SK-N-SH treated with all-trans-retinoic acid at 6 μM for 48 hours (cell line): Measurements from ENCODE around the gene GMEB2.

Experiments used
- BACH2 ChIP-seq: fragments of 250-450 bp; sonication (Bioruptor Pico); IDR thresholded peaks from 2 replicates; pipeline ENCODE4 v1.9.0; 2021; ENCODE audit warnings: mild to moderate bottlenecking, borderline replicate concordance
- ZFP30 ChIP-seq: fragments of 450-650 bp; formaldehyde crosslinking; IDR thresholded peaks from 2 replicates; pipeline ENCODE4 v1.5.0; 2022; ENCODE audit warnings: mild to moderate bottlenecking, moderate library complexity
- TF ChIP-seq, protein P1 (sequence below): fragments of 250-450 bp; sonication (Bioruptor Pico); IDR thresholded peaks from 2 replicates; pipeline ENCODE4 v1.8.0; 2020; ENCODE audit warnings: mild to moderate bottlenecking, moderate library complexity, borderline replicate concordance
- TF ChIP-seq, protein P2 (sequence below): fragments of 250-450 bp; sonication (Bioruptor Pico); IDR thresholded peaks from 2 replicates; pipeline ENCODE4 v1.5.0; 2020; ENCODE audit warnings: mild to moderate bottlenecking, moderate library complexity

DNA sequence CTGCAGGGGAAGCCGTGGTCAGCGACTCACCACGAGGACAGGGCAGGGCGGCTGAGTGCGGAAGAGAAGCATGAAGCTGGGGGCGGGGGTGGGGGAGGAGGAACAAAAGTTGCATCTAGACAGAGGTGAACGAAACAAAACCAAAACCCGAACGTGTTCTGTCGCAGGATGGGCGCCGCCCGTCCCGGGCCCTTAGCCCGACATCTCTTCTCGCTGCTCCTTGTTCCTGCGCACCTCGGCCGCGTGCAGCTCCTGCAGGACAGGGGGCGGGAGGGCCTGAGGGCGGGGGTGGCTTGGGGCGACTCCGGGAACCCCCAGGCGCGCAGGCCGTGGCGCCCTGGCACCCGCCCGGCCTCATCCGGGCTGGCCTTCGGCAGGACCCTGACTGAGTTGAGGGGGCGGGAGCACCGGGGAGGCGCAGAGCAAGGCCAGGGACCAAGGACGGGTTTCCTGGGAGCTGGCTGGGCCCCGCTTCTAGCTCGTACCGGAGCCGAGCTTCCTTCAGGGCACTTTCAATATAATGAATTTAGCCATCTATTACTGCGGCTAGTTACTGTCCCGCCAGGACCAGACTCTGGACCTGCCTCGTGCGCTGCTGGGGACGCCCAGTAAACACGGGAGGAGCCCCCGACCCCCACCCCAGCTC is 14.4 kb upstream of the GMEB2 start:
- TF ChIP-seq ZFP30 (CRISPR knock-in tag) (no peak), BACH2 (CRISPR knock-in tag) (no peak)
- TF ChIP-seq, protein P1, sequence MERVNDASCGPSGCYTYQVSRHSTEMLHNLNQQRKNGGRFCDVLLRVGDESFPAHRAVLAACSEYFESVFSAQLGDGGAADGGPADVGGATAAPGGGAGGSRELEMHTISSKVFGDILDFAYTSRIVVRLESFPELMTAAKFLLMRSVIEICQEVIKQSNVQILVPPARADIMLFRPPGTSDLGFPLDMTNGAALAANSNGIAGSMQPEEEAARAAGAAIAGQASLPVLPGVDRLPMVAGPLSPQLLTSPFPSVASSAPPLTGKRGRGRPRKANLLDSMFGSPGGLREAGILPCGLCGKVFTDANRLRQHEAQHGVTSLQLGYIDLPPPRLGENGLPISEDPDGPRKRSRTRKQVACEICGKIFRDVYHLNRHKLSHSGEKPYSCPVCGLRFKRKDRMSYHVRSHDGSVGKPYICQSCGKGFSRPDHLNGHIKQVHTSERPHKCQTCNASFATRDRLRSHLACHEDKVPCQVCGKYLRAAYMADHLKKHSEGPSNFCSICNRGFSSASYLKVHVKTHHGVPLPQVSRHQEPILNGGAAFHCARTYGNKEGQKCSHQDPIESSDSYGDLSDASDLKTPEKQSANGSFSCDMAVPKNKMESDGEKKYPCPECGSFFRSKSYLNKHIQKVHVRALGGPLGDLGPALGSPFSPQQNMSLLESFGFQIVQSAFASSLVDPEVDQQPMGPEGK = no peak
- TF ChIP-seq, protein P2, sequence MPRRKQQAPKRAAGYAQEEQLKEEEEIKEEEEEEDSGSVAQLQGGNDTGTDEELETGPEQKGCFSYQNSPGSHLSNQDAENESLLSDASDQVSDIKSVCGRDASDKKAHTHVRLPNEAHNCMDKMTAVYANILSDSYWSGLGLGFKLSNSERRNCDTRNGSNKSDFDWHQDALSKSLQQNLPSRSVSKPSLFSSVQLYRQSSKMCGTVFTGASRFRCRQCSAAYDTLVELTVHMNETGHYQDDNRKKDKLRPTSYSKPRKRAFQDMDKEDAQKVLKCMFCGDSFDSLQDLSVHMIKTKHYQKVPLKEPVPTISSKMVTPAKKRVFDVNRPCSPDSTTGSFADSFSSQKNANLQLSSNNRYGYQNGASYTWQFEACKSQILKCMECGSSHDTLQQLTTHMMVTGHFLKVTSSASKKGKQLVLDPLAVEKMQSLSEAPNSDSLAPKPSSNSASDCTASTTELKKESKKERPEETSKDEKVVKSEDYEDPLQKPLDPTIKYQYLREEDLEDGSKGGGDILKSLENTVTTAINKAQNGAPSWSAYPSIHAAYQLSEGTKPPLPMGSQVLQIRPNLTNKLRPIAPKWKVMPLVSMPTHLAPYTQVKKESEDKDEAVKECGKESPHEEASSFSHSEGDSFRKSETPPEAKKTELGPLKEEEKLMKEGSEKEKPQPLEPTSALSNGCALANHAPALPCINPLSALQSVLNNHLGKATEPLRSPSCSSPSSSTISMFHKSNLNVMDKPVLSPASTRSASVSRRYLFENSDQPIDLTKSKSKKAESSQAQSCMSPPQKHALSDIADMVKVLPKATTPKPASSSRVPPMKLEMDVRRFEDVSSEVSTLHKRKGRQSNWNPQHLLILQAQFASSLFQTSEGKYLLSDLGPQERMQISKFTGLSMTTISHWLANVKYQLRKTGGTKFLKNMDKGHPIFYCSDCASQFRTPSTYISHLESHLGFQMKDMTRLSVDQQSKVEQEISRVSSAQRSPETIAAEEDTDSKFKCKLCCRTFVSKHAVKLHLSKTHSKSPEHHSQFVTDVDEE (CRISPR knock-in tag) = no peak
